SK-N-SH (cell line): ENCODE measurements around the gene SAMD4A.

Experiments used
- CHD2 ChIP-seq: fragments of 150-350 bp; IDR thresholded peaks from 2 replicates; pipeline ENCODE4 v1.6.1; 2018; ENCODE audit warnings: low read length; ENCODE audit not compliant: partially characterized antibody
- EZH2phosphoT487 ChIP-seq: fragments of 200-600 bp; sonication (generic); IDR thresholded peaks from 2 replicates; pipeline ENCODE4 v1.6.1; 2017; ENCODE audit warnings: low read depth, mixed run types, mild to moderate bottlenecking, antibody characterized with exemption, moderate library complexity, borderline replicate concordance
- FOXM1 ChIP-seq: IDR thresholded peaks from 2 replicates; pipeline ENCODE4 v1.4.0; 2012; ENCODE audit warnings: low read depth, mild to moderate bottlenecking
- GABPA ChIP-seq: IDR thresholded peaks from 2 replicates; pipeline ENCODE4 v1.4.0; 2012; ENCODE audit warnings: low read depth, mild to moderate bottlenecking
- GATA2 ChIP-seq: sonication (generic); formaldehyde crosslinking; IDR thresholded peaks from 2 replicates; pipeline ENCODE4 v1.5.0; 2020; ENCODE audit warnings: mild to moderate bottlenecking, missing genetic modification reagents
- NFIC ChIP-seq: IDR thresholded peaks from 2 replicates; pipeline ENCODE4 v1.4.0; 2012; ENCODE audit warnings: borderline replicate concordance
- NRF1 ChIP-seq: IDR thresholded peaks from 2 replicates; pipeline ENCODE4 v1.6.1; 2012; ENCODE audit warnings: low read depth, mild to moderate bottlenecking, low read length
- POLR2AphosphoS5 ChIP-seq: IDR thresholded peaks from 2 replicates; pipeline ENCODE4 v1.6.1; 2012; ENCODE audit warnings: low read depth, low read length
- RAD21 ChIP-seq: IDR thresholded peaks from 2 replicates; pipeline ENCODE4 v1.6.1; 2012; ENCODE audit warnings: mild to moderate bottlenecking, low read length
- SIN3A ChIP-seq: IDR thresholded peaks from 2 replicates; pipeline ENCODE4 v1.6.1; 2012; ENCODE audit warnings: low read depth, mild to moderate bottlenecking, low read length, moderate library complexity, borderline replicate concordance
- SMC3 ChIP-seq: IDR thresholded peaks from 2 replicates; pipeline ENCODE4 v1.6.1; 2012; ENCODE audit warnings: low read depth, low read length, improper control_type of control experiment
- TCF12 ChIP-seq: IDR thresholded peaks from 2 replicates; pipeline ENCODE4 v1.4.0; 2012
- TF ChIP-seq, protein P1 (sequence below): fragments of 150-350 bp; IDR thresholded peaks from 2 replicates; pipeline ENCODE4 v1.6.1; 2017; ENCODE audit warnings: antibody characterized with exemption, low read length, low read depth, borderline replicate concordance
- TF ChIP-seq, protein P2 (sequence below): fragments of 200-600 bp; sonication (generic); IDR thresholded peaks from 2 replicates; pipeline ENCODE4 v1.6.1; 2017; ENCODE audit warnings: antibody characterized with exemption, mild to moderate bottlenecking, moderate library complexity

DNA sequence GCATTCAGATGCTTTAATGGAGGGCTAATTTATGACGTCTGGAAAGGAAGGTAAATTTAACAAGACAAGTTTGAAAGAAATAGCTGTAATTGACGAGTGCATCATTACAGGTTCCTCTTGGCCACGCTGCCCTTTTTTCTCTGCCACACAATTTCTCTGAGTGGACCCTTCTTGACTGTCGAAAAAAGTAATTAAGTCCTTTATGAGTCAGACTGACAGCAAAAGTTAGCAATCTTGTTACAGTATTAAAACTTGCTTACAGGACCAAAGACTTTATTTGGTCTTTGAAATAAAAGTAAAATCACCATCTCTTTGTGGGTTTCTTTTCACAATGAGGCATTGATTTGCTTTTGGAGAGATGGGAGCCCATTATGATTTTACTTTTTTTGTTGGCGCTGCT lies 42.6 kb downstream of the SAMD4A start:
- no peak for TF ChIP-seq EZH2phosphoT487
- TF ChIP-seq, protein P1, sequence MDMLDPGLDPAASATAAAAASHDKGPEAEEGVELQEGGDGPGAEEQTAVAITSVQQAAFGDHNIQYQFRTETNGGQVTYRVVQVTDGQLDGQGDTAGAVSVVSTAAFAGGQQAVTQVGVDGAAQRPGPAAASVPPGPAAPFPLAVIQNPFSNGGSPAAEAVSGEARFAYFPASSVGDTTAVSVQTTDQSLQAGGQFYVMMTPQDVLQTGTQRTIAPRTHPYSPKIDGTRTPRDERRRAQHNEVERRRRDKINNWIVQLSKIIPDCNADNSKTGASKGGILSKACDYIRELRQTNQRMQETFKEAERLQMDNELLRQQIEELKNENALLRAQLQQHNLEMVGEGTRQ, result no peak
- TF ChIP-seq POLR2AphosphoS5, result no peak
- TF ChIP-seq, protein P2, sequence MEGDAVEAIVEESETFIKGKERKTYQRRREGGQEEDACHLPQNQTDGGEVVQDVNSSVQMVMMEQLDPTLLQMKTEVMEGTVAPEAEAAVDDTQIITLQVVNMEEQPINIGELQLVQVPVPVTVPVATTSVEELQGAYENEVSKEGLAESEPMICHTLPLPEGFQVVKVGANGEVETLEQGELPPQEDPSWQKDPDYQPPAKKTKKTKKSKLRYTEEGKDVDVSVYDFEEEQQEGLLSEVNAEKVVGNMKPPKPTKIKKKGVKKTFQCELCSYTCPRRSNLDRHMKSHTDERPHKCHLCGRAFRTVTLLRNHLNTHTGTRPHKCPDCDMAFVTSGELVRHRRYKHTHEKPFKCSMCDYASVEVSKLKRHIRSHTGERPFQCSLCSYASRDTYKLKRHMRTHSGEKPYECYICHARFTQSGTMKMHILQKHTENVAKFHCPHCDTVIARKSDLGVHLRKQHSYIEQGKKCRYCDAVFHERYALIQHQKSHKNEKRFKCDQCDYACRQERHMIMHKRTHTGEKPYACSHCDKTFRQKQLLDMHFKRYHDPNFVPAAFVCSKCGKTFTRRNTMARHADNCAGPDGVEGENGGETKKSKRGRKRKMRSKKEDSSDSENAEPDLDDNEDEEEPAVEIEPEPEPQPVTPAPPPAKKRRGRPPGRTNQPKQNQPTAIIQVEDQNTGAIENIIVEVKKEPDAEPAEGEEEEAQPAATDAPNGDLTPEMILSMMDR, result no peak
- no peak for TF ChIP-seq SIN3A
- TF ChIP-seq RAD21, result no peak
- no peak for TF ChIP-seq NRF1
- TF ChIP-seq SMC3, result no peak
- no peak for TF ChIP-seq GABPA
- no peak for TF ChIP-seq NFIC
- no peak for TF ChIP-seq GATA2 (CRISPR knock-in tag)
- TF ChIP-seq TCF12, result no peak
- TF ChIP-seq FOXM1, result no peak
- no peak for TF ChIP-seq CHD2
